HG02938 (cell line): ENCODE measurements around the gene RUFY4.

Experiments
- ATAC-seq: cut with Tn5 transposase; IDR thresholded peaks from one replicate; pipeline ENCODE4 v1.9.1; 2021; ENCODE audit warnings: mild to moderate bottlenecking, moderate library complexity; ENCODE audit not compliant: unreplicated experiment

The RUFY4 gene

DNA sequence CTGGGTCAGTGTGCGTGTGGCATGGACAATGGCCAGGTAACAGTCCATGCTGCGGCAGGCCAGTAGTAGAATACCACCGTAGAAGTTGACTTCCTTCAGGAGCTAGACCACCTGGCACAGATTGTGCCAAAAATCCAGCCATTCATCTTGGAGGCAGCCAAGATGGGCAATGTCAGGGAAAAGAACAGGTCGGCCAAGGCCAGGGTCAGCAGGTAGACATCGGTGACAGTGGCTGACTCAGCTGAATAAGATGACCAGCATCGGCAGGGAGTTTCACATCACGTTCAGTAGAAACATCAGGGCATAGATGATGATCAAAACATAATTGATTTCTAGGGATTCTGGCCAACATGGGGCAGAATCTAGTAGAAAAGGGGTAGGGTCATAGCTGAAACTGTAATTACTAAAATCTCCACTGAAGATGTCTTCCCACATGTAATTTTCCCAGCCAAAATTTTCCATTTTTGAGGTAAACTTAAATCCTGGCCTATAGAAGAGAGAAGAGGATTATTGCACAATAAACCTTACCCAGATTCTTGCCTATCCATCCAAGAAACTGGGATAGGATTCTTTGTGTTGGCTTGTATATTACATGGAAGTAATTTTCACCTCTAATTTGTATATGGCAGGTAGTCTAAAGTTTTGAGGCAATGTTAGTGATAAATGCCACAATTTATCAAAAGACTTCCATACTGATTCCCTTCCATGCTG, 7.9 kb upstream of the RUFY4 start:
- no peak for ATAC-seq

GRCh38 chr2:218063486-218063885, 5.6 kb upstream of the RUFY4 start:
- ATAC-seq, result no peak

- ATAC-seq, result no peak
Measured at GRCh38 chr2:218063896-218064295, 5.2 kb upstream of the RUFY4 start.

- ATAC-seq, result no peak
Measured at GRCh38 chr2:218065239-218066006, 3.6 kb upstream of the RUFY4 start.

DNA sequence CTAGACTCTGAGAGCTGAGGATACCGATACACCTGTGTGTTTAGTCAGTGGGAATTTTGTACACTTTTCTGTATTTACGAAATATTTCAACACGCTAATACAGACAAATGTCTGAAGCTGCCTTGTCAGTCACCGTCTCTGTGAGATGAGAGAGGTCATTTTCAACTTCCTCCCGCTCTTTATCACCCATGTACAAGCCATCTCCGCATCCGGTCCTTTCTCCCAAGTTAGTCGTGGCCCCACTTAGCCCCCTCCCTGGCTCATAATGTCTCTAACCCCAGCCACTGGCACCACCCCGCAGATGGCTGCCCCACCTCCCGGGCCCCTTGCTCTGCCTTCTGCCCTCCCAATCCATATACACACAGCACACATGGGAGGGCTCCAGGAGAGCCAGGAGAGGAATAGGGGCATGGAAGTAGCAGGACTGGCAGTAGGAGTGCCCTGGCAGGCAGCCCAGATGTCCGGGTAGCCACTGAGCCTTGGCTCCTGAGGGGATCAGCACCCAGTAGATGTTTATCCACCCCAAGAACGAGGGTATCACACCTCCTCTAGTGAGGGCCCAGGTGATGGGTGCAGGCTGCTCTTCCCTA, 2.0 kb upstream of the RUFY4 start:
- ATAC-seq, result no peak

- ATAC-seq, result no peak
Measured at GRCh38 chr2:218067523-218067922, 1.5 kb upstream of the RUFY4 start.

DNA sequence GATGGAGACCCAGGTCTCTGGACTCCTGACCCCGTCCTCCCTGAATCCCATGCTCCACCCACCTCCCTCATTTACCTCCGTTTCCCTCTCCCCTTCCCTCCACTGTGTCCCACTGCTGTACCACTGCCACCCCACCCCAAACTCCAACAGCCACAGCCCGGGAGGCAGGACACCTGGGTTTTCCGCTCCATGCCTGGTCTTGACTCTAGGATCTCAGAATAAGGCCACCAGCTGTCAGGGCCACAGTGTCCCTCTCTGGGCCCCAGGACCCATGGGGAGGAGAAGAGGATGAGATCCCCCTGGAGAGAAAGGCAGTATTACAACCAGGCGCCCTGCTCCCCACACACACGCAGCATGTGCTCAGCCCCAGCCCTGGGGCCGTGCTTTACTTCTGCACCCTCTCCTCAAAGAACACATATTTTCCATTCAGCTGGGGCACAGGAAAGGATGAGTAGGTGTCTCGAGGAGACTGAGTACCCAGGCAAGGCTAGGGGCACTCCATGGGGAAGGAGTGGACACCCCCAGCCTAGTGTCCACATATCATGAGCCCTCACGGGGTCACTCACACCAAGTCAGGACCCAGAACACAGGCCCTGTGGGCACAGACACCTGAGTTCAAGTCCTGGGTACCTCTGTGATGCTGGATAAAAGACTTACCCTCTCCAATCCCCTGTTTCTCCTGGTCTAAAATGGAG, 700 bp downstream of the RUFY4 start:
- ATAC-seq, result no peak

DNA sequence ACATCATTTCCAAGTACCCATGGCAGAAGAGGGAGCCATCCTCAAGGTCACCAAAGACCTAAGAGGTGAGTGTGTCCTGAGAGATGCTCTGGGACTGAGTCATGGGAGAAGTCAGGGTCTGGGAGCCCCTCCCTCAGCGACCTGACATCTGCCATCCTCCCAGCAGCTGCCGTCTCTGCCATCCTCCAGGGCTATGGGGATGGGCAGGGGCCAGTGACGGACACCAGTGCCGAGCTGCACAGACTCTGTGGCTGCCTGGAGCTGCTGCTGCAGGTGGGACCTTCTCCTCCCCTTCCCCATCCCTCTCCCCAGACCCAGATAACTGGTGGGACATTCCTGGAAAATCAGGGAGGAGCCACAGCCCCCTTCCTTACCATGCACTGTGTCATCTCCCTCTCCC, 1.5 kb downstream of the RUFY4 start:
- no peak for ATAC-seq

DNA sequence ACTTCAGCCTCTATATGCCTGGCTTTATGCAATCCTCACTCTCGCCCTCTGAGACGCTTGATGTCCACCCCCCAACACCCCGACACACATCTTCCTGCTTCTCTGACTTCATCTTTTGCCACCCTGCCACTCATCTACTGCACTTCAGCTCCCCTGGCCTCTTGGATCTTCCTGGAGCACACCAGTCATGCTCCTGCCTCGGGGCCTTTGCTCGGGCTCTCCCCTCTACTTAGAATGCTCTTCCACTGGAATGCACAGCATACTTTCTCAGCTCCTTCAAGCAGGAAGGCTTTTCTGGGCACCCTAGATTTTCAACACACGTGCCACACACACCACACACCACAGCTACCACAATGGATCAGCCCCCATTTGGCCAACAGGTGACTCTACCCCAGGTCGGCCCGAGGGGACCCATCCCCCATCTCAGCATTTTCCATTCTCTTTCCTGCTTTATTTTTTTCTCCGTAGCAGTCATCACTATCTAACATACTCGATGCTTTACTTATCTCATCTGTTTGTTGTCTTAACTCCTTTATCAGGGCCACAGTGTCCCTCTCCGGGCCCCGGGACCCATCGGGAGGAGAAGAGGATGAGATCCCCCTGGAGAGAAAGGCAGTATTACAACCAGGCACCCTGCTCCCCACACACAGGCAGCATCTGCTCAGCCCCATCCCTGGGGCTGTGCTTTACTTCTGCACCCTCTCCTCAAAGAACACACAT, 2.3 kb downstream of the RUFY4 start:
- ATAC-seq, result no peak

DNA sequence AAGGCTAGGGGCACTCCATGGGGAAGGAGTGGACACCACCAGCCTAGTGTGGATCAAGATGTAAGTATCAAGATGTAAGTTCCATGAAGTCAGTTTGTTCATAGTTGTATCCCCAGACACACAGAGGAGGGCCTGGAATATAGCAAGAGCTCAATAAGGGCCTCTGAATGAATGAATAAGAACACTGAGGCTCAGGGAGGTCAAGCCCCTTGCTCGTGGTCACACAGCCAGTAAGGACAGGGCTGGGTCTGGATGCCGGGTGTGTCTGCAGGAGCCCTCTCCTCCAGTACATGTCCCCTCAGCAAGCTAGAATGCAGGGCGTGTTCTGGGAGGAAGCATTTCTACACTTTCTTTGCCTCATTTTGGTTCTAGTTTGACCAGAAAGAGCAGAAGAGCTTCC, 2.9 kb downstream of the RUFY4 start:
- ATAC-seq, result no peak

- no peak for ATAC-seq
Measured at GRCh38 chr2:218072478-218073024, 3.5 kb downstream of the RUFY4 start.

DNA sequence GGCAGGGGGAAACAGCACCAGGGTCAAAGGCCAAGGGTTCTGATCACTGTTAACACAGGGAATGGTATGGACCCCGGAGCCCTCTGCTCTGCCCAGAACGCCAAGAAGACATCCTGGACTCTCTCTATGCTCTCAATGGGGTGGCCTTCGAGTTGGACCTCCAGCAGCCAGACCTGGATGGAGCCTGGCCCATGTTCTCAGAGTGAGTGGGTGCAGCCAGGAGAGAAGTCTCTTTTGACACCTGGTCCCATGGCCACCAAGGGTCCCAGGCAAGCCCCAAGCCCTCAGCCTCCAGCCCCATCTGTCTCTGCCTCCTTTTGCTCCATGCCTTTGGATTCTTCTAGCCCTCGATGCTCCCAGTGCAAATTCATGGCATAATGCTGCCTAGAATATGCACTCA, 4.1 kb downstream of the RUFY4 start:
- ATAC-seq, result no peak

GRCh38 chr2:218074031-218074430, 5.0 kb downstream of the RUFY4 start:
- ATAC-seq, result no peak

GRCh38 chr2:218075975-218076811, 7.1 kb downstream of the RUFY4 start:
- ATAC-seq, result no peak

DNA sequence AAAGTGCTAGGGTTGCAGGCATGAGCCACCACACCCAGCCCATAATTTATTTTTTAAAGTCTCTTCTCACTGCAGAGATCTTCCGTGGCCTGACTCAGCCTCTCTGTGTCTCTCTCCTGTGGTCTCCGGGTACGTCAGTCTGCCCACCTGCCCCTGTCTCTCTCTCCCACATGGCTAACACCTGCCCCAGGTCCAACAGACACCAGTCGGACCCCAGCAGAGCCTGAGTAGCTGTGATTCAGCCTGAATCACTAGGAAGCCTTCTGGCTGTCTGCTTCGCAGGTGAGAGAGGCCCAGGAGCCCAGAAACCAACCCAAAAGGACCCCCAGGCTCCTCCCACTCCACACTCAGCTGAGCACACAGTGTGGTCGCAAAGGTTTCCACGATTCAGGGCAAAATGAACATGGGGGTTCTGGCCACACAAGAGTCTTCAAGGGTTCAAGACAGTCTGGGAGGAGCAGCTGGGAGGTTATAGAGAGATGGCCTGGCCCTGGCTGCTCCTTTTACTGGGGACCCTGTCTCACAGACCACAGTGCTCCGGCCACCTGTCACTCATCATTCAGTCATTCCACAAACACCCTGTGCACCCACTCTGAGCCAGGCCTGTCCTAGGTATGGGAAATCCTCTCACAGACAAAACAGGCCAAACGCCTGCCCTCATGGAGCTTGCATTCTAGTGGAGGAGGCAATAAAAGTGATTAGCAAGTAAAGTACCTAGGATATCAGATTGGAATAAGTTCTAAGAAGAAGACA, 8.6 kb downstream of the RUFY4 start:
- ATAC-seq, result no peak

DNA sequence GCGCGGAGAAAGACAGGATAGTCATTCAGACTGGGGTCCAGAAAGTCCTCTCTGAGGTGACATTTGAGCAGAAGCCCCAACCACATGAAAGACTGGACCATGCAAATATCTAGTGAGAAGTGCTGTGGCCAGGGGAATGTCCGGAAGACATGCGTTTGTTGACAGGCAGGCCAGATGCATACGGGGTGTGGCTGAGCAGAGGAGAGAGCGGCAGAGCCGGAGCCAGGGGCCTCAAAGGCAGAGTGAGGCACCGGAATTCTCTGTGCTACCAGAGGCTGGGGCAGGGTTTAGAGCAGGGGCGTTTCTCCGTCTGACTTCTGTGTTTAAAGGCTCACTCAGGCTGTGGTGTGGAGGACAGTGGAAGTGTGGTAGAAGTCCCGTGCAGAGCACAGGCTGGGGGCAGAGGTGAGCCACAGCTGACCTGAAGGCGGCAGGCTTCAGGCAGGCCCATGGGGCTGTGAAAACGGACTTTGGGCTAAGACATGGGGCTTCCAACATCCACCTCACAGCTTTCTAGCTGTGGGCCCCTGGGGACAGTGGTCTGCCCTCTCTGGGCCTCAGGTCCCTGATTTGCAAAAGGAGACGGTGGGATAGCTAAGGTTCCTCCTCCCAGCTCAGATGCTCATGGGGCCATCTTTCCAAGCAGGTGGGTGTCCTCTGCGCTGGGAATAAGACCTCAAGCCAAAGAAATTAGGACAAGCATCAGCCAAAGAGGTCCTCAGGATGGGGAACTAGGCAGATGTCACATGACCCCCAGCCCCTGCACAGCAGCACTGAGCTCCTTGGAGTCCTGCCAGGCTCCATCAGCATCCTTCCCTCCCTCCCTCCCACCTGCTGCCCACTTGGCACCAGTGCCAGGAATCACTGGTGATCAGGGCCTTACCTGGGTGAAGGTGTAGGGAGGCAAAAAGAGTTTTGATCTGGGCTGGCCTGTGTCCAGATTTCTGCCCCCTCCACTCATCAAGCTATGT, 11.2 kb downstream of the RUFY4 start:
- ATAC-seq, result no peak

DNA sequence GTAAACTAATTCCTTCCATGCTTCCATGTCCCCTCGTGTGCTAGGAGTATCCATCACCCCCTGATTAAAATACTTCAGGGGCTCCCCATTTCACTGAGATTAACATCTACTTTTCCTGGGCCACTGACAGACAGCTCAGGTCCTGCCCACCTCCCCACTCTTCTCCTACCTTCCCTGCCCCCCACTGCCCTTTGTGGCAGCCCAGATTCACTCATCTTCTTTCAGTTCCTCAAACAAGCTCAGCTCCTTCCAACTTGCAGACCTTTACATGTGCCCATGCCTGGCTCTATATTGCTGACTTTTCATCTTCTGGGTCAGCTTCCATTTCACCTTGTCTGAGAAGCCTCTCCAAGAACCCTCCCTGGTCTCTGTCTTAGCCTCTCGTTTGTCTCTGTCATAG, 12.0 kb downstream of the RUFY4 start:
- ATAC-seq, result peak; percentile 89

GRCh38 chr2:218081695-218082094, 12.6 kb downstream of the RUFY4 start:
- no peak for ATAC-seq
